Activated CD4-positive, alpha-beta T cell treated with anti-CD3 and anti-CD28 coated beads for 1 hour (primary cell): ENCODE measurements around the gene RBMS3.
"Not testable (repeated sequence)": the region's sequence is repeated elsewhere in the genome, so short reads cannot be mapped to it uniquely, and the experiment has no call there.

Experiments
- DNase-seq: peaks from one replicate; pipeline ENCODE4 v3.0.0-alpha.2; 2020

The RBMS3 gene

DNA sequence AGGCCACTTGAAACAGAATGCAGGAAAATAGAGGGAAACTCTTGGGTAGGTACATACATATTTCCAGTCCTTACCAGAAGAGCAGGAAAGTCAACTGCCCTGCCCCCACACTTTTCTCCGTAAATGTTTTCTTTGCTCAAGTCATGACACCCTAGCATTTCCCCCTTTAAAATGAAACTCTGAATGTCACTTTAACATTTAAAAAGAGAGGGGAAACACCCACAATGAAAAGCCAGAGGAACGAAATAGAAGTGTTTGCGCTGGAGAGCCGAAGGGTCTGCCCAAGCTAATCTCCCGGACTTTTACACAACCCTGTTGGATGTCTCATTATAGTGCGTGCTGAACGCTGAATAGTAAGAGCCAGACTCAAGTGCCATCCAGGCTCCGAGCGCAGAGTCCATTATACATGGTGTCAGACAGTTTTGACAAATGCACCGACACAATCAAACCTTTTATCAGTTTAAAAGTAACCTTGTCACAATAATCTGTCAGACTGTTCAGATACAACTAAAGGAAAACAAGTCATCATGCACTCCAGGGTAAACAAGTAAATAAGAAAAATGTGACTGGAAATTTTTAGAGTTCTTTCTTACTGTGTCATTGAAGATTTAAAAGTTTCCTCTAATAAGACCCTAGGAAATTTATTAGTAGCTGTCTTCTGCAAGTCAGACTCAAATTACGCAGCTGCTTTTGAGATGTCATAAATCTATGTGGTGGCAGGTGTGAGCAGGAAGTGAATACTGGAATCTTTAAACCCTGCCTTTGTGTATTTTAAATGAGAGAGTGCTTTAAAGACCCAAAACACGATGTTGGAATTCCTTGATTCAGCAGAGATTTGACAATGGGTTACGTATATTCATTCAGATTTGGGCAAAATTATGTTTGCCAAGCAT, 159.8 kb downstream of the RBMS3 start:
- no peak for DNase-seq

GRCh38 chr3:29441422-29441821, 160.6 kb downstream of the RBMS3 start:
- DNase-seq: no peak

- no peak for DNase-seq
These were observed 167.2 kb downstream of the RBMS3 start for GRCh38 chr3:29447946-29448627.

DNA sequence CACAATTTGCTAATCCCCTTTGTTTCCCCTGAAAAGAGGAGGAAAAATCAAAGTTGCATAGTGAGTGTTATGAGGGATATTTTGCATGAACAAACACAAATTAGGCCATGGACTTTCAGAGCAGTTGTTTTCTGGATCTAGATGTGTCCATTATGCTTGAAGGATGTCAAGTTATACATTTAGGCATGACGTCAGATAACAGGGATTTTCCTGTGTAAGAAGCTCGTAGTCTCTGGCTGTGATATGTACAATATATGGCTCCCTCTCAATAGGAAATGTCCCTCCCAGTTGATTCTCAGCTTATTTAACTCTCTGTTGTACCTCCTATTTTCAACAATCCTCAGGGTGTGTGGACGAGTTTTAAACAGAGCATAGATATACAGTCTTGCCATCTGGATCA, 171.0 kb downstream of the RBMS3 start:
- no peak for DNase-seq

DNA sequence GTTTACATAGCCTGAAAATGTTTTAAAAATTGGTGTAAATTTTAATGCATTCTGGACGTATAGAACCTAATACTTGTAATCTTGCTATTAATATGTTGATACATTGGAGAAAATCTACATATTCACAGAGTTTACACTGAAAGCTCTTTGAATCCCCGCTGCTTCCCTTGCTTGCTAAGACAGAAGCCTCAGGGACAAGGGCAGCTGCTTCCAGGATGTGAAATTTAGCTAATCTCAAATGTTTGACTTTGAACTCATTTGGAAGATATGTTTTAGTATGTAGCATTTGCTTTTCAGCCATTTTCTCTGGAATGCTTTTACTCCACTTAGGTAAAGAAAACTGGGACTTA, 172.0 kb downstream of the RBMS3 start:
- DNase-seq: no peak

GRCh38 chr3:29453284-29454001, 172.6 kb downstream of the RBMS3 start:
- no peak for DNase-seq

DNA sequence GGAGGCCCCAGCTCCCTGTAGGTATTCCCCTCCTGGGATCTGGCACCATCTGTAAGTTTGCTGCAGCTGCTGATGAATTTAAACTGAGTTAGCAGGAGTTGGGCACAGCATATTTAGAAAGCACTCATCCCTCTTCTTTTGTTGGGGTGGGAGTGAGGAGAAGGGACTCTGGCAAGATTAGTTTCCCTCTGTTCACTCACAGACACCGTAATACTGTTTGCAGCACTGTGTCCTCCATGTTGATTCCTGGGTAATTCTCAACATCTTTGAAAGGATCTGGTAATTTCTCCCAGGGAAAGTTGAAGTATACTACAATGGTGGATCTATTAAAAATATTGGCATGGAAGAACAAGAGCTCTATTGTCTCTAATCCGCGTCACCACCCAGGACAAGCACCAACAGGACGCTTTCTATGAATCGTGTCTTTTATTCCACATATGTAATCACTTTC, 173.3 kb downstream of the RBMS3 start:
- no peak for DNase-seq

DNA sequence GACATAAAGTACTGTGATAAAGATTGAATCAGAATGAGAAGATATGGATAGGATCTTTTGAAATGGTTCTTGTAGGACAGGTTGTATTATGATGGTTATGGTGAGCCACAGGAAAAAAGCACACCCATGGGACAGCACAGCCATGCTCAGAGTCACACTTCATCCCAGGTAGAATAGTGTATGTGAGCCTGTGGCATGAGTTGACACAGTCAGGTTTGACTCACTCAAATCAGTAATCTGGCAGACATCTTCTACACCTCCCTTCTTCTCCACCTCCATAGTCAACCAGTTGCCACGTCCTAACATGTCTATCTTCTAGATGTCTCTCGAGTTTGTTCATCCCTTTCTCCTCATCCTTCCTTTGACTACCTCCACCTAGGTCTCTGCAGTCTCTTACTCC, 176.0 kb downstream of the RBMS3 start:
- no peak for DNase-seq

DNA sequence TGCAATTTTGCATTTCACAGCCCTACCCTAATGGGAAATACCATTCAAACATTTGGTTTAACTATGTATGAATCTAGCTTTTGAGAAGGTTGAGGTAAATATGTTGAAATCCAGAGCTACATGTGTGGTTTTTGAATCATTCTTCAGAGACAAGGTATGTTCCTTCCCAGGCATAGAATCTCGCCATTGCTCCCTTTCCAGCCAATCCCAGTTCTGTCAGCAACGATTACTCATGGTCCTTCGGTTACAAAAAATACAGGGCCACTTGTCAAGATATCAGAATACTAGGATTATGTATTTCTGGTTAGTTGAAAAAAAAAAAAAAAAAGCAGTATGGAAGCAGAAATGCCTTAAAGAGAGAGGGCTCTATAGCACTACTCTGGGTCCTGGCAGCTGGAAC, 182.4 kb downstream of the RBMS3 start:
- no peak for DNase-seq

GRCh38 chr3:29465836-29466235, 185.0 kb downstream of the RBMS3 start:
- DNase-seq: no peak

DNA sequence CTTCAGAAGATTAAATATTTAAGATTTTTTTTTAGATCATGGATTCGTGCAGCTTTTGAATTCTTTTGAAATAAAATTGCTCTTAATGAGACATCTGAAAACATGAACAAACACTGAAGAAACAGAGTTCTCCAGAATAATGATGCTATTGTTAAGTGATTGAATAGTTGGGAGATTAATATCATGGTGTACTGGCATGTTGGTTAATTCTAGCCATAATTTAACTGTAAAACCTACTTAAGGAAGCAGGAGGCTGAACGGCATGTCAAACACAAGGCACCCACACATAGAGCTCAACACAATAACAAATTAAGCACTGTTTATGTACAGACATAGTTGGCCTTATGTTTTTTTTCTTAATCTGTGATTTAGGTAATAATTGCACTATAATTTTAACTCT, 185.6 kb downstream of the RBMS3 start:
- no peak for DNase-seq

DNA sequence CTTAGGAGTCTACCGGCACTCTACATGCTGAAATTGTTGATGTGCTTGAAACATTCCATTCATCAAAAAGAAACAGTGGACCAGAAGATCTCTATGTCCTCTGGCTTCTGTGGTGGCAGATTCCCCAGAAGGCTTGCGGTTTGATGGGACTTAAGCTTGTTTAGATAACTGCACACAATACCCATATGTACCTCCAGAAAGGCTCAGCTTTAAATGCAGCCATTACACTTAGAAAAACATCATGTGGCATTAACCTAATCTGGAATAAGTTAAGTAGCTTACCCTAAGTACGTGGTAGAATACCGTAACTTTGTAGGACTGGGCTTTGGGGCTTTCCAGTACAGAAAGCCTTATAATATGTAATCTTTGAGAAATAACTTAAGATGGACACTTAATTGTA, 187.3 kb downstream of the RBMS3 start:
- no peak for DNase-seq

GRCh38 chr3:29473481-29474170, 192.8 kb downstream of the RBMS3 start:
- not testable (repeated sequence) for DNase-seq

DNA sequence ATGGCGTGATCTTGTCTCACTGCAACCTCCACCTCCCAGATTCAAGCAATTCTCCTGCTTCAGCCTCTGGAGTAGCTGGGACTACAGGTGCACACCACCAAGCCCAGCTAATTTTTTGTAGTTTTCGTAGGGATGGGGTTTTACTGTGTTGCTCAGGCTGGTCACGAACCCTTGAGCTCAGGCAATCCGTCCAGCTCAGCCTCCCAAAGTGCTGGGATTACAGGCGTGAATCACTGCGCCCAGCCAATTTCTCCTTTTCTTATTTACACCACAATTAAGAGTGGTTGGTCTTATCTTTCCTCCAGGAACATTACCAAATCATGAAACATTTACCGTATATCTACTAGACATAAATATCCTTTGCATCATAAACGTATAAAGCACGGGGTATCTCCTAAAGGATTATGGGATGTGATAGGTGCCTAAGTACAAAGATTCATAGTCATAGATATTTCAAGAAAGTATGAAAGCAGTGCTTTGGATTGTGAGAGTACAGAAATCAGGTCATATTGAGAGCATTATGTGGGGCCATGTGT, 194.5 kb downstream of the RBMS3 start:
- DNase-seq: no peak

- DNase-seq: no peak
These were observed 195.0 kb downstream of the RBMS3 start for GRCh38 chr3:29475854-29476253.

- DNase-seq: no peak
These were observed 197.7 kb downstream of the RBMS3 start for GRCh38 chr3:29478611-29479010.

DNA sequence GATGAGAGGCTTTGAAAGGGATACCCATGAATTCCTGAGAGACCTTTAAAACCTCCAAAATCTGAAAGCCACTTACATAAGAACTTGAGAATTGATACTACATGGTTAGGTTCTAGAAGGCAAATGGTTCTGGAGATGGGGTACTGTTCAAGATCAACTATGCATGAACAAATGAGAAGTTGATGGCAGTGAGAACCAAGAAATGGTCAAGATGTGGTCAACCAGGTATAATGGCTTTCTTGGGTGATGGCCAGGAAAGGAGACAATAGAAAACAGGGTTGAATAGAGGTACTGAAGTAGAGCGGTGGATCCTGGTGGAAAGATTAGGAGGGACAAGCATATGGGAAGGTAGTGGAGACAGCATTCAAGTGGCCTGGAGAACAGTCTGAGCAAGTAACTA, 200.4 kb downstream of the RBMS3 start:
- no peak for DNase-seq

DNA sequence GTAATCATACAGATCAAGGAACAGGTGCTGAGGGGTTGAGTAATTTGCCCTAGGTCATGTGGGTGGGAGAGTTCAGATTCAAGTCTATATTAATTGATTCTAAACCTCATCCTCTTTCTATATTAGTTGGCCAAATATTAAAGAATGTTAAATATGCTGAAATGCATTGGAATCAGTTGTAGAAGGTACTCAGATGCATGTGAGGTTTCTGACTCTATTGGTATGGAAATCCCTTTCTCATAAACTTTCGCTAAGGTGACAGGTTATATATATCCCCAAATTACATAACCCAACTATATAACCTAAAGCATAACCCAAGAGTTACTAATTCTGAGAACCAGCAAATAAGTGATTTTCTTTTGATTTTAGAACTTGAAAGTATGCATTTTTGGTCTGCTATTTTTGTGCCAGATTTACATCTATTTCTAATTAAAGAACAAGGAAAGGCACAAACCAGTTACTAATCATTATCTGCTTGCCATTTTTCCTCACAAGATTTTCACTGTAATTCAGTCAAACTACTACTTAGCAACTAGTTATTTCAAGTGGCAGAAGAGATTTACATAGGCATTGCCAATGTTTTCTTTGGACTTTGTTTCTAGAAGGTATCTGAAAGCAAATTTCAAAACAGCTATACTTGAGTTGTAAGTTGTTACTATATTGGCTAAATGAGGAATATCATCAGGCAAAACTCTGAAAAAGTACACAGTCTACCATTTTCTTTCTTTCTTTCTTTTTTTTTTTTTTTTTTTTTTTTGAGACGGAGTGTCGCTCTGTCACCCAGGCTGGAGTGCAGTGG, 201.3 kb downstream of the RBMS3 start:
- DNase-seq: no peak

DNA sequence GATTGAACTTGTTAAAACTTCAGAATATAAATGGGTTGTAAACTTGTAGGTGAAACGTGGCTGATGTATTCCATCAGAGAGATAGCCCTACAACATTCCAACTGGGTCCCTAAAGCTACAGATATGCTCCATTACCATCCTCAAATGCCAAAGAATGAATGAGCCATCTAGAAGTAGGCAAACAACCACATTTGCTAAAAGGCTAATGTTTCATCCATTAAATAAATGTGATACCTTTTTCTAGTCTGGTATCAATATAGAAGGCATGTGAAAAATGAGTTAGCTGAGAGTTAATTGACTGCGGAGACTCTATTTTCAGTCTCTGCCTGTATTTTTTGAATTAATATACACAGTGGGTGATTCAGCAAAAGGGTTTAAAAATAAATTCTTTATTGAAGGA, 203.8 kb downstream of the RBMS3 start:
- DNase-seq: no peak

DNA sequence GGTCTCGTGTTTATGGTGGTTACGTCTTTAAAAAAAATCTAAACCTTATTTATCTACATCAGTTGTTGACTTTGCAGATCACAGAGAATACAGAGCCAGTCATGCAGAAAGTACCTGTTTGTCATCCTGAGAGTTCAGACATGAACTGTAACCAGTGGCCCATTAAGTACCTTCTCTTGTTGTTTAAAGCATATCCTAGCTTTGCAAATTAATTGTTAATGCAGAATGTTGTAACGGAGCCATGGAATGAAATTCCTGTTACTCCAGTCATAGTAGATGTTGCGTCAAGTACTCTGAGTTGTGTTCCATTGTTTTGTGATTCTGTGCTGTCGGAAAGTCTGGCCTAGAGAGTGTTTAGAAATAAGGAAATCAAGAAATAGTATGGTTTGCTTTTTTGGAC, 205.2 kb downstream of the RBMS3 start:
- no peak for DNase-seq

GRCh38 chr3:29486917-29487316, 206.0 kb downstream of the RBMS3 start:
- DNase-seq: no peak

DNA sequence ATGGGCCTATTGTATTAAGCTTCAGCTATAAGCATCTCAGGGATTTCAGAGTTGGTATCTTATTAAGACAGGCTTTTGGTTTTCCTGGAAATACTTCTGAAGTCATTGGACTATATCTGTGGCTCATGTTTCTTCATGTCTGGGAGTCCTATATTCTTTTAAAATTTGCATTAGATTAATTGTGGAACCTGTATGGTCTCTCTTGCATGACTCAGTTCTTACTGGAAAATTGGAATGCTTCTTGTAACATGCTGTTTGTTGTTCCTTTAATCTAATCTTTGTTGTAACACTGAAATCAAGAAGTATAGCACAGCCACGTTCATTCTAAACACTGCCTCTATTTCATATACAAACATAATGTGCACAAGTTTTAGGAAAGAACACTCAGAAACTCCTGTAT, 208.1 kb downstream of the RBMS3 start:
- no peak for DNase-seq
